NCI-H748 (cell line): Measurements from ENCODE around the gene CDYL2.

Source experiments
- DNase-seq: peaks from one replicate; lab custom pipeline; 2025; ENCODE audit not compliant: unreplicated experiment; lab: John Stamatoyannopoulos, UW

The CDYL2 gene

GRCh38 chr16:80601182-80601581, 203.2 kb downstream of the CDYL2 start:
- no peak for DNase-seq

- DNase-seq, result no peak
Measured at GRCh38 chr16:80599466-80599865, 204.9 kb downstream of the CDYL2 start.

GRCh38 chr16:80596507-80597207, 207.7 kb downstream of the CDYL2 start:
- DNase-seq, result no peak

GRCh38 chr16:80594756-80595155, 209.6 kb downstream of the CDYL2 start:
- DNase-seq, result no peak

GRCh38 chr16:80592273-80592672, 212.1 kb downstream of the CDYL2 start:
- DNase-seq, result no peak

- DNase-seq, result no peak
Measured at GRCh38 chr16:80591071-80591915, 213.1 kb downstream of the CDYL2 start.

- no peak for DNase-seq
Measured at GRCh38 chr16:80587071-80587470, 217.3 kb downstream of the CDYL2 start.

- no peak for DNase-seq
Measured at GRCh38 chr16:80586476-80586875, 217.9 kb downstream of the CDYL2 start.

- no peak for DNase-seq
Measured at GRCh38 chr16:80585764-80586163, 218.6 kb downstream of the CDYL2 start.

GRCh38 chr16:80583466-80583865, 220.9 kb downstream of the CDYL2 start:
- DNase-seq, result no peak

- no peak for DNase-seq
Measured at GRCh38 chr16:80580109-80580832, 224.1 kb downstream of the CDYL2 start.

- peak; percentile 70 for DNase-seq
Measured at GRCh38 chr16:80577485-80578280, 226.7 kb downstream of the CDYL2 start.

- DNase-seq, result no peak
Measured at GRCh38 chr16:80576343-80576912, 228.0 kb downstream of the CDYL2 start.

- DNase-seq, result peak; percentile 87
Measured at GRCh38 chr16:80573700-80574120, 230.7 kb downstream of the CDYL2 start.

- no peak for DNase-seq
Measured at GRCh38 chr16:80570106-80570478, 234.3 kb downstream of the CDYL2 start.

- no peak for DNase-seq
Measured at GRCh38 chr16:80569440-80570105, 234.8 kb downstream of the CDYL2 start.

- no peak for DNase-seq
Measured at GRCh38 chr16:80564394-80564793, 240.0 kb downstream of the CDYL2 start.

GRCh38 chr16:80563066-80563465, 241.3 kb downstream of the CDYL2 start:
- no peak for DNase-seq

GRCh38 chr16:80559369-80559768, 245.0 kb downstream of the CDYL2 start:
- no peak for DNase-seq

- peak; percentile 27 for DNase-seq
Measured at GRCh38 chr16:80557037-80557436, 247.4 kb downstream of the CDYL2 start.
